Ishikawa (cell line): ENCODE results near the gene NUAK1.

Experiments used
- CEBPB ChIP-seq: IDR thresholded peaks from 2 replicates; pipeline ENCODE4 v1.6.1; 2012
- CREB1 ChIP-seq: IDR thresholded peaks from 2 replicates; pipeline ENCODE4 v1.6.1; 2012; ENCODE audit warnings: low read depth
- EGR1 ChIP-seq: IDR thresholded peaks from 2 replicates; pipeline ENCODE4 v1.6.1; 2012
- EP300 ChIP-seq: IDR thresholded peaks from 2 replicates; pipeline ENCODE4 v1.6.1; 2012; ENCODE audit warnings: borderline replicate concordance
- MAX ChIP-seq: IDR thresholded peaks from 2 replicates; pipeline ENCODE4 v1.6.1; 2012
- NFIC ChIP-seq: IDR thresholded peaks from 2 replicates; pipeline ENCODE4 v1.6.1; 2012
- RAD21 ChIP-seq: IDR thresholded peaks from 2 replicates; pipeline ENCODE4 v1.6.1; 2012; ENCODE audit warnings: low read depth
- TAF1 ChIP-seq: IDR thresholded peaks from 2 replicates; pipeline ENCODE4 v1.6.1; 2012; ENCODE audit warnings: low read depth, mild to moderate bottlenecking
- TCF12 ChIP-seq: IDR thresholded peaks from 2 replicates; pipeline ENCODE4 v1.6.1; 2012; ENCODE audit warnings: low read depth
- TEAD4 ChIP-seq: IDR thresholded peaks from 2 replicates; pipeline ENCODE4 v1.6.1; 2012
- YY1 ChIP-seq: IDR thresholded peaks from 2 replicates; pipeline ENCODE4 v1.6.1; 2012; ENCODE audit warnings: low read depth
- ZBTB7A ChIP-seq: IDR thresholded peaks from 2 replicates; pipeline ENCODE4 v1.6.1; 2012; ENCODE audit warnings: low read depth
- TF ChIP-seq, protein P1 (sequence below): IDR thresholded peaks from 2 replicates; pipeline ENCODE4 v1.6.1; 2012

- TF ChIP-seq YY1 (no peak), CREB1 (no peak), TCF12 (no peak), CEBPB (no peak), RAD21 (no peak), TEAD4 (no peak), EP300 (no peak), EGR1 (no peak), NFIC (no peak), MAX (no peak), ZBTB7A (no peak), TAF1 (no peak)
- TF ChIP-seq, protein P1, sequence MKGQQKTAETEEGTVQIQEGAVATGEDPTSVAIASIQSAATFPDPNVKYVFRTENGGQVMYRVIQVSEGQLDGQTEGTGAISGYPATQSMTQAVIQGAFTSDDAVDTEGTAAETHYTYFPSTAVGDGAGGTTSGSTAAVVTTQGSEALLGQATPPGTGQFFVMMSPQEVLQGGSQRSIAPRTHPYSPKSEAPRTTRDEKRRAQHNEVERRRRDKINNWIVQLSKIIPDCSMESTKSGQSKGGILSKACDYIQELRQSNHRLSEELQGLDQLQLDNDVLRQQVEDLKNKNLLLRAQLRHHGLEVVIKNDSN, result no peak
Observed at GRCh38 chr12:106131676-106132075, 7.1 kb downstream of the NUAK1 start.
